NCI-H748 treated with DMSO at 0.1 percent for 48 hours (cell line): ENCODE data around the gene THBS3.
A peak's percentile ranks its signal among the peaks of the same experiment; 100 is the strongest.
"Not testable (repeated sequence)": the region's sequence is repeated elsewhere in the genome, so short reads cannot be mapped to it uniquely, and the experiment has no call there.

Source experiments
- DNase-seq: peaks from one replicate; lab custom pipeline; 2025; lab: John Stamatoyannopoulos, UW

Gene THBS3

GRCh38 chr1:155173478-155174323 is 34.0 kb downstream of the THBS3 start, which contains the start of gene TRIM46:
Gene TRIM46, plus strand, starts transcription at chr1:155173849. Its CDS starts 118 bp downstream, at chr1:155173967.
- DNase-seq, result peak; percentile 75

- DNase-seq, result peak; percentile 97
Measured at GRCh38 chr1:155172732-155173477, 34.8 kb downstream of the THBS3 start, which contains the start of gene KRTCAP2. Gene KRTCAP2, minus strand, starts transcription at chr1:155173304. Its CDS starts 80 bp downstream, at chr1:155173224.

DNA sequence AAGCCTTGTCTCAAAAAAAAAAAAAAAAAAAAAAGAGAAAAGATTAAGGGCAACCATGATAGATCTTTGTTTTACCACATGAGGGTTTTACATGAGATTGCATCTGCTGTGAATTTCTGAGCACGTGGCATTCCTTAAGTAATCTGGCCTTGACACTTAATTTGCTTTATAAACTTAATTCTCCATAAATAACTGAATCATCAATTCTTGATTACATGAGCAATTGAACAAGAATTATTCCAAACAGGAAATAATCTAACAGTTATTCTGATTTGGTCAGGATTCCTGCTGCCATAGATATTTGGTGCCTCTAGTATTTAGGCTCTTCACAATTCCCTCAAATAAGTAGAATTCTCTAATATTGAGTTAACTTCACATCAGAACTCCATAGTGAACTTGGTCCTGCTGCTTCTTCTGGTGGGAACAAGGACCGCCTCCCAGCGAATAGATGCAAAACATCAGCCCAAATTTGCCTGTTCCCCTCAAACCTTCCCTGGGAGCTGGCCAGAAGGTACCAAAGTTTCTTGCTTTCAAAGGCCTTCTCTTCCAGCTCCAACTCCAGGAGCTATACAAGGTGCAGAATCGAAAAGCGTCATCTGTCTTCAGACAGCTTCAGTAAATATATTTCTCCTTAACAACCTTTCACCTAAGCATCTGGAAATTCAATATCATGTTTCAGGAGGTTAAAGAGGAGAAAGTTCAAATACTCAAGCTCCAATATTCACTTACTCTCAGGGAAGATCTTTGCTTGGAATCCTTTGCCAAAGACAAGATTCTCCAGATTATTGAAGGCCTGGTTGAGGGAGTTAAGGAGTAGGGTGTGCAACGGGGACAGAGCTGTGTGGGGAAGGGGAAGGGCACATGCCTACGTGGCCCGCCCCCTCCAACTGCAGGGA is 35.6 kb downstream of the THBS3 start:
- DNase-seq, result no peak

GRCh38 chr1:155170806-155171205 is 36.9 kb downstream of the THBS3 start:
- DNase-seq, result no peak

DNA sequence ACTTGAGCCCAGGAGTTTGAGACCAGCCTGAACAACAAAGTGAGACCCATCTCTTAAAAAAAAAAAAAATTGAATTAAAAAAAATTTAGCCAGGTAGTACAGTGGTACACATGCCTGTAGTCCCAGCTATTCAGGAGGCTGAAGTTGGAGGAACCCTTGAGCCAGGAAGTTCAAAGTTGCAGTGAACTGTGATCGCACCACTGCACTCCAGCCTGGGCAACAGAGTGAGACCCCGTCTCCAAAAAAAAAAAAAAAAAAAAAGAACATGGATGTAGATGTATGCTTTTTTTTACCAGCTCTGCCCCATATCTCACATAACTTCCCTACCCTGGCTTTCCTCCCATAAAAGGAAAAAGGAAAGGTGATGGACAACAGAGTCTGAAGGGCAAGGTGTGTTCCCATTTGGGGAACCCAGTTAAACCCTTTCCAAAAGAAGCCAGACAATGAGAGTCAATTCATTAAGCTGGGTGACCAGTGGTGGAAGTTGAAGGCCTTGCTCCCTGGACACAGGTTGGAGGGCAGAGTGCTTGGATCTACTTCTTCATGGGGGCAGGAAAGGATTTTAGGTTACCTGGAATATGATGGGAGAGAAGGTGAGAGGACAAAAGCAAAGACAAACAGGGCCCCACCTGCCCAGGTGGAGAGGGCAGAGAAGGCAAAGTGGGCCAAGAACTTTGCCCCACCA is 37.5 kb downstream of the THBS3 start:
- DNase-seq, result no peak

DNA sequence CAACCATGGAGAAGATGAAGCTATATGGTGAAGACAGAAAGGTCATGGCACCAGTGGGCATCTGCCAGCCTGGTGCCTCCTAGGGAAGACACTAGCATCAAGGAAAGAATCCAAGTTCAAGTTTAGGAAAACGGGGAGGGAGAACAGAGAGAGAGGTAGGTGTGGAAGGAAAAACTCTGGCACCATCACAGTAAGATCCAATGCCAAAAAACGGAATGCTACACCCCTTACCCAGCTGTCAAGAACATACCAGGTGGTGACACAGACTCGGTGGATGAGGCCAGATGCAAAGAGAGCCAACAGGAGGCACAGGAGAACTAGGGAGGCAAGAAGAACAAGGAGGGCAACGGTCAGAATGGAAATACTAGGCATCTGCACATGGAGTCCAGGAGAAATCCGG is 38.2 kb downstream of the THBS3 start:
- no peak for DNase-seq

DNA sequence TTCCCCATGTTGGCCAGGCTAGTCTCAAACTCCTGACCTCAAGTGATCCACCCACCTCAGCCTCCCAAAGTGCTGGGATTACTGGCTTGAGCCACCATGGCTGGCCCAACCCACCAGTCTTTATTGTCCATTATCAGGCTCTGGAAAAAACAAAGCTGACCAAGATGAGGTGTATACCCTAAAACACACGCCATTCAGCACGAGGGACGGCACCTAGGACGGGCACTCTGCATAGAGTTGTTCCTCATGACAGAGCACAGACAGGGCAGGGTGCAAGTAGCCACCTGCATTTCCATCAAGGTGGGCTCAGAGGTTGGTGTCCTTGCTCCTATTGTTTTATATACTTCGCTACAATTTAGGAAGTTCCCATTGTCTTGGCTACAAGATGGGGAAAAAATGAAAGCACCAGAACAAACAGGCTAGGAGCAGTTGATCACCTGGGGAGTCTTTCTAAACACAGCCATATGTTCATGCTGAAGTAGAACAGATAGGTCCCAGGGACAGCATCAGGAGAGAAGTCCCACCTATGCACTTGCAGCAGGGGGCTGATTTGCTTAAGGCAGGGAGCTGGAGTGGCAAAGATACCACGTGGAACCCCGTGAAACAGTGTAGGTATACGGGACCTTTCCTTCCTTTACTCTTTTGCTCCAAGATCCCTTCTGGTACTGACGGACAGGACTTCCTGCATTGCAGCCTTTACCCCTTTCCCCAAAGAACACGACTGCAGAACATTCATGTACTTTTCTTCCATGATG is 39.1 kb downstream of the THBS3 start:
- no peak for DNase-seq

DNA sequence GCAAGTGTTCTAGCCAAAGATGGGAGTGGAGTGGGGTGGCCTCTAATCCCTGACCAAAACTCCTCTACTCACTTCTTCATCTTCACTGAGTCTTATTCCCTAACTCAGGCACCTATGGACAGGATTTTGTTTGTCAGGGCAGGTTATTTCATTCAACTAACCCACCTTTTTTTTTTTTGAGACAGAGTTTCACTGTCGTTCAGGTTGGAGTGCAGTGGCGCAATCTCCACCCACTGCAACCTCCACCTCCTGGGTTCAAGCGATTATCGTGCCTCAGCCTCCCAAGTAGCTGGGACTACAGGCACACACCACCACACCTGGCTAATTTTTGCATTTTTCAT is 39.6 kb downstream of the THBS3 start:
- DNase-seq, result not testable (repeated sequence)

DNA sequence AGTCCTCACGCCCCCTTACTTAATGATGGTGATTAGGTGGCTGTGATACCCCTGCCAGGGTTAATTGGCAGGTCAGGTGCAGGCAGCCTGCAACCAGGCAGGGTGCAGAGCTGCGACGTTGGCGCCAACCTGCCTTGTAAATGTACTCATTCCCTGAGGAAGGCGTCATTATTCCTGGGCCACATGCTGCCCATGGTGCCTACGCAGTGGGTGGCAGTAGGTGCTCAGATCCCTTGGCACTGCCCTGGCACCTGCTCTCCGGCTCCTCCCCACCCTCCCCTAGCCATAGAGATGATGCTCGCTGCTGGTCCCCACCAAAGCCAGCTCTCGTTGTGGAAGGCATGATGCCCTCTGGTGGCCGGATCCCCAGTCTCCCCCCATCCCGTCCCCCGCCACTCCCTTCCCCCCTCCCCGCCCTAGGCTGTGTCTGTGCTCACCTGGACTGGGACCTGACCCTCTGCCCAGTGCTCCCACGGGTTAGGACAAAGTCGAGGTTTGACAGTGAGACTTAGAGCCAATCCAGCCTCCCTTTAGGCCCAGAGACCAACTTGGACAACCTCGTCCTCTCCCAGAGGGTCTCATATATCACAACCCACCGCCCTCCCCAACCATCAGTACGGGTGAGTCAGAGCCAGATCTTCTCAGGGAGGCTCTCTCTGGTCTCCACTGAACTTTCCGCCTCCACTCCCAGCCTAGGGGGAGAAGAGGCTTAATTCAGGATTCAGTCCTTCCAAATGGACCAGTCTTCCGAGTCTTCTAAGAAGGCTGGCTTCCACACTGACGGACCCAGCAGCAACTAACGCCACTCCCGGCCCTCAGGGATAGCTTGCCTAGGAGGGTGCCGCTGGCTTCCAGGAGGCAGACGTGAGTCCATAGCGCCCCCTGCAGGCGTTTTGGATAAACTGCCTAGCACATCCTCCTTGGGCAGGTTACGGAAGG is 40.3 kb downstream of the THBS3 start:
- peak; percentile 85 for DNase-seq

DNA sequence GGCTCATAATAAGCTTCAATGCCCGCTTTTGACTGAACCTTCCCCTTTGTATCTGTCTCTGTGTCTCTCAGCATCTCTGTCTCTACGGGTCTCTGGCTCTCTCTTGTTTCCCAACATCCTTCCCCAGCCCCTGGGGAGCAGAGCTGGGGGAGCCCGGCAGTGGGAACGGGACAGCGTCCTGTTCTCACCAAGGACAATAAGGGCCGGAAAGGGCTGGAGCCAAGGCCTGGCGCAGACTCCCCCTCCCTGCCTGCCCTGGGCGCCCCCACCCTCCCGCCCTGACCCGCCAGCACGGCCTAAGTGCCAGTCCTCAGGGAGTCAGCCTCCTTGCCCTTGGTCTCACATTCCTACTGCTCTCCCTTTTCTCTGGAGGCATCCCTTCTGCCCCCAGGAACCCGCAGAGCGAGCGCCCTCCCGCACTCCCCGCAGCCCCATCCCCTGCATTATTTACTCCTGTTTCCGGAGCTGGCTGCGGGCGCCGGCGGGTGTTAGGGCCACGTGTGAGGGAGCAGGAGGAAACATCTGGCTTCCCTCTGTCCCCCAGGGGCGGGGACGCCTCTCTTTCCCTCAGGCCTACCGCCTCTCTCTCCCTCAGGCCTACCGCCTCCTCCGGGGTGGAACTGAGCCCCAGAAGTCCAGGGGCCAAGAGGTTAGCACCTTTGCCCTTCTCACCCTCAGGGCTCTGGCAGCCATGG is 41.1 kb downstream of the THBS3 start:
- DNase-seq, result no peak

DNA sequence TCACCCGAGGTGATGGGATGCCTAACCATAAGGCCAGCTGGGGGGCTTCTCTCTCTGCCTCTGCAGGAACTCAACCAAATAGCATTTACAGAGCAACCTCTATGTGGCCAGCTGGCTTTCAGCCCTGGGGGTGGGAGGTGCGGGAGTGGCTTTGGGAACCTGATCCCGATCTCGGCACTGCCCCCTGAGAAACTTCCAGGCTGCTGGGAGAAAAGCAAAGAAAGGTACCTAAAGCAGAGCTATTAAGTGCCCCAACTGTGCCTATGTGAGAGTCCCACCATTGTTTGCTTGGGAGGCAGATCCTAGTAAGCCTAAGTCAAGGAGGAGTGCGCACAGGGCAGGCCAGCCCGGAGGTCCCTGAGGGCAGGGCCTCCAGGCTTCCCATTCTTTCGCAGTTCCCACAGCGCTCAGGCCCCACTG is 41.6 kb downstream of the THBS3 start:
- DNase-seq, result no peak

- not testable (repeated sequence) for DNase-seq
Measured at GRCh38 chr1:155164625-155165024, 43.1 kb downstream of the THBS3 start.

GRCh38 chr1:155163785-155164184 is 43.9 kb downstream of the THBS3 start:
- DNase-seq, result not testable (repeated sequence)

GRCh38 chr1:155162631-155163030 is 45.1 kb downstream of the THBS3 start:
- DNase-seq, result not testable (repeated sequence)

DNA sequence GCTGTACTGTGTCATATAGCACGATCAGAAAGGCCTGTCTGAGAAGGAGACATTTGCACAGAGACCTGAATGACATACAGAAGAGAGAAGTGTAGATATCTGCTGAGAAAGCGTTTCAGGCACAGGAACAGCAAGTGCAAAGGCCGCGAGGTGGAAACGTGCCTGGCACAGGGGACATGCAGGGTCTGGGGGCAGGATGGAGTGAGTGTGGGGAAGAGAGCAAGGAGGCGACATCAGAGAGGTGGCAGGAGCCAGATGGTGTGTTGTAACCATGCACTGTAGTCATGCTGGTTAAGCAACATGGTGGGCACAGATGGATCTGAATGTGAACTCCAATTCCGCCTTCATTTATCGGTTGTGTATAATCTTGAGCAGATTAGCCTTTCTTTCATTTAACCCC is 47.6 kb downstream of the THBS3 start:
- no peak for DNase-seq

- no peak for DNase-seq
Measured at GRCh38 chr1:155158991-155159390, 48.7 kb downstream of the THBS3 start.

GRCh38 chr1:155155996-155156643 is 51.6 kb downstream of the THBS3 start:
- DNase-seq, result not testable (repeated sequence)
